HCT116 (cell line): ENCODE results near the gene GRB2. TPM values are rescaled to one million over a fixed set of nuclear protein-coding genes. Genes with fewer than 3 reads are reported as not detected.

Source experiments
- ATAC-seq: fragments of 200-7000 bp; cut with Tn5 transposase; 2 replicates; pipeline ENCODE4 v1.9.1; 2020; ENCODE audit warnings: mild to moderate bottlenecking, moderate library complexity
- BruUV-seq: library from RNA; stranded (reverse); fragments of 400-500 nt; replicated peaks from 2 replicates; lab custom pipeline; 2021; lab: Mats Ljungman, UMichigan
- CTCF ChIA-PET: fragments of 300-600 bp; sonication (Branson Sonifier 250); formaldehyde crosslinking; loops from one replicate; lab custom pipeline; 2021; ENCODE audit warnings: antibody characterized with exemption; lab: Charles Lee
- POLR2A ChIA-PET: fragments of 300-600, 350-600 bp; sonication (Branson Sonifier 250); formaldehyde crosslinking; loops from one replicate; lab custom pipeline; 2021; ENCODE audit warnings: antibody characterized with exemption; lab: Charles Lee
- RAD21 ChIA-PET, 2 experiments: fragments of 300-600 bp; sonication (Branson Sonifier 250); formaldehyde crosslinking; loops; one replicate each; lab custom pipeline; 2023; ENCODE audit warnings: low total read pairs in 2 of 2; ENCODE audit not compliant: uncharacterized antibody in 2 of 2, unreplicated experiment in 2 of 2, low non-redundant PET in 1 of 2; lab: Charles Lee
- DNase-seq: peaks from one replicate; pipeline ENCODE4 v3.0.0-alpha.2; 2010; ENCODE audit warnings: low read depth, low spot score
- H2AFZ ChIP-seq: fragments of 200-600 bp; shearing (Covaris generic), sonication (generic); 2 replicates; pipeline ENCODE4 v1.6.1; 2017; ENCODE audit warnings: low read depth, mixed run types, mixed read lengths, antibody characterized with exemption, low read length; ENCODE audit not compliant: poor library complexity, severe bottlenecking
- H3K27ac ChIP-seq: 2 replicates; pipeline ENCODE4 v1.5.1; 2012; ENCODE audit warnings: low read depth, low read length
- H3K27me3 ChIP-seq: fragments of 200-600 bp; sonication (generic); 2 replicates; pipeline ENCODE4 v1.6.1; 2016; ENCODE audit warnings: mixed run types, low read length, mixed read lengths; ENCODE audit not compliant: insufficient read depth
- H3K36me3 ChIP-seq, 2 experiments: fragments of 200-500 bp in 1 of 2; fragments of 200-600 bp in 1 of 2; sonication (Bioruptor generic) in 1 of 2; sonication (generic) in 1 of 2; 2 replicates each; pipeline versions ENCODE4 v1.5.1 to v1.6.1; 2014 to 2016; ENCODE audit warnings: low read length in 2 of 2, inconsistent platforms in 1 of 2, mixed read lengths in 1 of 2, mixed run types in 1 of 2; ENCODE audit not compliant: insufficient read depth in 2 of 2, control insufficient read depth in 1 of 2
- H3K4me1 ChIP-seq, 2 experiments: fragments of 200-600 bp in 1 of 2; sonication (generic) in 1 of 2; 2 replicates each; pipeline versions ENCODE4 v1.5.1 to v1.6.1; 2012 to 2017; ENCODE audit warnings: low read length in 2 of 2, inconsistent platforms in 1 of 2, mild to moderate bottlenecking in 1 of 2, mixed read lengths in 1 of 2, mixed run types in 1 of 2, moderate library complexity in 1 of 2; ENCODE audit not compliant: insufficient read depth in 2 of 2, control insufficient read depth in 1 of 2
- H3K4me2 ChIP-seq: fragments of 200-600 bp; sonication (generic); 2 replicates; pipeline ENCODE4 v1.6.1; 2017; ENCODE audit warnings: mixed run types, low read length, mixed read lengths
- H3K4me3 ChIP-seq, 2 experiments: fragments of 200-600 bp in 1 of 2; sonication (generic) in 1 of 2; replicated peaks in 1 of 2; 2 replicates each; pipeline ENCODE4 v1.5.1; 2011 to 2016; ENCODE audit warnings: low read length in 2 of 2, control low read depth in 1 of 2, low read depth in 1 of 2, mild to moderate bottlenecking in 1 of 2, mixed read lengths in 1 of 2, mixed run types in 1 of 2
- H3K79me2 ChIP-seq: fragments of 200-600 bp; sonication (generic); 2 replicates; pipeline ENCODE4 v1.6.1; 2017; ENCODE audit warnings: mild to moderate bottlenecking, mixed run types, low read length, moderate library complexity, mixed read lengths; ENCODE audit not compliant: insufficient read depth
- H3K9ac ChIP-seq: fragments of 200-600 bp; sonication (generic); 2 replicates; pipeline ENCODE4 v1.6.1; 2016; ENCODE audit warnings: low read length, mixed read lengths
- H3K9me2 ChIP-seq: fragments of 200-600 bp; sonication (generic), shearing (Covaris generic); 2 replicates; pipeline ENCODE4 v1.6.1; 2017; ENCODE audit warnings: mixed run types, mild to moderate bottlenecking, moderate library complexity; ENCODE audit not compliant: insufficient read depth
- H3K9me3 ChIP-seq, 2 experiments: fragments of 200-500 bp in 1 of 2; fragments of 200-600 bp in 1 of 2; sonication (Bioruptor generic) in 1 of 2; sonication (generic) in 1 of 2; 2 replicates each; pipeline ENCODE4 v1.6.1; 2014 to 2017; ENCODE audit warnings: low read length in 2 of 2, mixed read lengths in 2 of 2, inconsistent platforms in 1 of 2, low read depth in 1 of 2, mild to moderate bottlenecking in 1 of 2, mixed run types in 1 of 2, moderate library complexity in 1 of 2; ENCODE audit not compliant: control insufficient read depth in 1 of 2, insufficient read depth in 1 of 2
- H4K20me1 ChIP-seq: fragments of 200-600 bp; sonication (generic), shearing (Covaris generic); 2 replicates; pipeline ENCODE4 v1.6.1; 2017; ENCODE audit warnings: mixed run types, mild to moderate bottlenecking, moderate library complexity; ENCODE audit not compliant: insufficient read depth
- ATF3 ChIP-seq: IDR thresholded peaks from 2 replicates; pipeline ENCODE4 v1.6.1; 2012
- CBX3 ChIP-seq: IDR thresholded peaks from 2 replicates; pipeline ENCODE4 v1.6.1; 2012; ENCODE audit warnings: low read depth
- CEBPB ChIP-seq: IDR thresholded peaks from 2 replicates; pipeline ENCODE4 v1.6.1; 2012; ENCODE audit warnings: low read depth
- ELF1 ChIP-seq: IDR thresholded peaks from 2 replicates; pipeline ENCODE4 v1.6.1; 2012; ENCODE audit warnings: low read depth, borderline replicate concordance
- EZH2phosphoT487 ChIP-seq: fragments of 200-600 bp; IDR thresholded peaks from 2 replicates; pipeline ENCODE4 v1.6.1; 2018; ENCODE audit warnings: antibody characterized with exemption, borderline replicate concordance
- FOSL1 ChIP-seq: IDR thresholded peaks from 2 replicates; pipeline ENCODE4 v1.6.1; 2012; ENCODE audit warnings: low read depth
- RAD21 ChIP-seq: IDR thresholded peaks from 2 replicates; pipeline ENCODE4 v1.6.1; 2012; ENCODE audit warnings: low read depth, mild to moderate bottlenecking
- SP1 ChIP-seq: IDR thresholded peaks from 2 replicates; pipeline ENCODE4 v1.6.1; 2012; ENCODE audit warnings: low read depth
- SRF ChIP-seq: IDR thresholded peaks from 2 replicates; pipeline ENCODE4 v1.6.1; 2012; ENCODE audit warnings: low read depth
- YY1 ChIP-seq: IDR thresholded peaks from 2 replicates; pipeline ENCODE4 v1.6.1; 2011; ENCODE audit warnings: low read length, low read depth, moderate library complexity, mild to moderate bottlenecking; ENCODE audit not compliant: insufficient replicate concordance; ENCODE audit errors: extremely low read depth
- ZBTB33 ChIP-seq: IDR thresholded peaks from 2 replicates; pipeline ENCODE4 v1.6.1; 2011; ENCODE audit warnings: mild to moderate bottlenecking, low read length, moderate library complexity; ENCODE audit not compliant: insufficient replicate concordance; ENCODE audit errors: extremely low read depth
- ZFX ChIP-seq: fragments of 450-650 bp; IDR thresholded peaks from 2 replicates; pipeline ENCODE4 v1.6.1; 2017
- intact Hi-C: fragments of 100-400 bp; cut with micrococcal nuclease; formaldehyde crosslinking; loops from 2 replicates; pipeline ENCODE4 v1.10.0; 2022
- total RNA-seq: library from RNA; stranded (reverse); gene quantifications from one replicate; pipeline ENCODE4 v1.2.1, GENCODE V29; 2021; ENCODE audit not compliant: unreplicated experiment
- TF ChIP-seq, protein P1 (sequence below), 3 experiments: fragments of 200-600 bp in 1 of 3; sonication (generic) in 1 of 3; IDR thresholded peaks in 2 of 3; conservative IDR thresholded peaks in 1 of 3; 2 replicates each; pipeline ENCODE4 v1.5.1; 2012 to 2017; ENCODE audit warnings: low read depth in 2 of 3, low read length in 2 of 3, antibody characterized with exemption in 1 of 3, borderline replicate concordance in 1 of 3, control low read depth in 1 of 3, mild to moderate bottlenecking in 1 of 3, mixed read lengths in 1 of 3, mixed run types in 1 of 3, moderate library complexity in 1 of 3; ENCODE audit not compliant: insufficient read depth in 1 of 3
- TF ChIP-seq, protein P2 (sequence below): IDR thresholded peaks from 2 replicates; pipeline ENCODE4 v1.6.1; 2012

GRB2 gene
- total RNA-seq, 1 experiment from 2014 or later, result 146 TPM

GRCh38 chr17:75321506-75321905 is 84.0 kb downstream of the GRB2 start:
- no peaks in the 10 kb centered on the region for H3K4me1 ChIP-seq
- no peak overlapping the region for H3K4me2 ChIP-seq
- no peak overlapping the region for H3K9ac ChIP-seq
- no peak for DNase-seq
- H3K9me2 ChIP-seq, result no peaks in the 10 kb centered on the region
- BruUV-seq, result no TSS peak
- CTCF ChIA-PET, result interaction anchor here (0.7 to 1.3 kb wide), 3 partner anchors 52 to 478 kb away, joined by 3 read pairs; no protein-coding TSS in a partner anchor
- no peaks in the 10 kb centered on the region for H3K9me3 ChIP-seq
- H3K27ac ChIP-seq, result no peak overlapping the region
- POLR2A ChIA-PET, result no interaction called here
- no peaks in the 10 kb centered on the region for H3K27me3 ChIP-seq
- no peak overlapping the region for H3K4me3 ChIP-seq
- H4K20me1 ChIP-seq, result no peaks in the 10 kb centered on the region; the same call in 1 of the 2 replicates
- intact Hi-C loops, result no loop called here
- no peak for ATAC-seq
- TF ChIP-seq ZFX, result no peak
- no peak for TF ChIP-seq RAD21
- TF ChIP-seq CEBPB, result no peak
- H3K79me2 ChIP-seq, result peaks cover 6% of the 10 kb centered on the region
- no peak overlapping the region for H2AFZ ChIP-seq
- RAD21 ChIA-PET, result interaction anchor here (0.7 kb wide), 2 partner anchors 56 to 193 kb away, joined by 4 read pairs; no protein-coding TSS in a partner anchor
- peaks cover 25 to 34% of the 10 kb centered on the region in 2 experiments; a peak in 3 of 4 replicates for H3K36me3 ChIP-seq

- ChIA-PET RAD21 (no interaction called here), POLR2A (no interaction called here), CTCF (interaction anchor here (0.9 kb wide), 1 partner anchor 86 kb away, joined by 3 read pairs; the partner anchor contains the start of gene GRB2)
- BruUV-seq, result TSS peak; percentile 45
- H3K4me3 ChIP-seq, result no peak overlapping the region
- H3K9me3 ChIP-seq, result no peaks in the 10 kb centered on the region
- H3K27ac ChIP-seq, result no peak overlapping the region
- no peaks in the 10 kb centered on the region for H3K27me3 ChIP-seq
- H4K20me1 ChIP-seq, result no peaks in the 10 kb centered on the region; the same call in 1 of the 2 replicates
- ATAC-seq (no peak), DNase-seq (no peak)
- intact Hi-C loops, result no loop called here
- no peak overlapping the region for H3K9ac ChIP-seq
- peaks cover 0 to 8% of the 10 kb centered on the region in 2 experiments; a peak in 1 of 4 replicates for H3K4me1 ChIP-seq
- peaks cover 6% of the 10 kb centered on the region; the same call in 1 of the 2 replicates for H3K79me2 ChIP-seq
- H2AFZ ChIP-seq, result no peak overlapping the region
- H3K36me3 ChIP-seq, result peaks cover 25 to 31% of the 10 kb centered on the region in 2 experiments; a peak in 3 of 4 replicates
- H3K9me2 ChIP-seq, result no peaks in the 10 kb centered on the region
- no peak overlapping the region for H3K4me2 ChIP-seq
- no peak for TF ChIP-seq ATF3
- no peak for TF ChIP-seq SP1
- TF ChIP-seq RAD21, result no peak
- no peak for TF ChIP-seq EZH2phosphoT487
- TF ChIP-seq ELF1, result no peak
- TF ChIP-seq FOSL1, result no peak
- TF ChIP-seq YY1, result no peak
- TF ChIP-seq ZFX, result no peak
- TF ChIP-seq, protein P1, sequence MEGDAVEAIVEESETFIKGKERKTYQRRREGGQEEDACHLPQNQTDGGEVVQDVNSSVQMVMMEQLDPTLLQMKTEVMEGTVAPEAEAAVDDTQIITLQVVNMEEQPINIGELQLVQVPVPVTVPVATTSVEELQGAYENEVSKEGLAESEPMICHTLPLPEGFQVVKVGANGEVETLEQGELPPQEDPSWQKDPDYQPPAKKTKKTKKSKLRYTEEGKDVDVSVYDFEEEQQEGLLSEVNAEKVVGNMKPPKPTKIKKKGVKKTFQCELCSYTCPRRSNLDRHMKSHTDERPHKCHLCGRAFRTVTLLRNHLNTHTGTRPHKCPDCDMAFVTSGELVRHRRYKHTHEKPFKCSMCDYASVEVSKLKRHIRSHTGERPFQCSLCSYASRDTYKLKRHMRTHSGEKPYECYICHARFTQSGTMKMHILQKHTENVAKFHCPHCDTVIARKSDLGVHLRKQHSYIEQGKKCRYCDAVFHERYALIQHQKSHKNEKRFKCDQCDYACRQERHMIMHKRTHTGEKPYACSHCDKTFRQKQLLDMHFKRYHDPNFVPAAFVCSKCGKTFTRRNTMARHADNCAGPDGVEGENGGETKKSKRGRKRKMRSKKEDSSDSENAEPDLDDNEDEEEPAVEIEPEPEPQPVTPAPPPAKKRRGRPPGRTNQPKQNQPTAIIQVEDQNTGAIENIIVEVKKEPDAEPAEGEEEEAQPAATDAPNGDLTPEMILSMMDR (IDR thresholded peaks at IDR 0.05 in 2 of 3, conservative IDR thresholded peaks at IDR 0.05 in 1 of 3; ENCODE audit: borderline replicate concordance in 1 of 3, insufficient read depth in 1 of 3, low read depth in 2 of 3, low read length in 2 of 3), result no peak
- TF ChIP-seq CBX3, result no peak
- no peak for TF ChIP-seq SRF
- TF ChIP-seq CEBPB, result no peak
- no peak for TF ChIP-seq ZBTB33
- TF ChIP-seq, protein P2, sequence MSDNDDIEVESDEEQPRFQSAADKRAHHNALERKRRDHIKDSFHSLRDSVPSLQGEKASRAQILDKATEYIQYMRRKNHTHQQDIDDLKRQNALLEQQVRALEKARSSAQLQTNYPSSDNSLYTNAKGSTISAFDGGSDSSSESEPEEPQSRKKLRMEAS, result no peak
Measured at GRCh38 chr17:75319904-75320691, 85.4 kb downstream of the GRB2 start.
